Panc1 (cell line): ENCODE data around the gene ELSPBP1.

Experiments
- CTCF ChIP-seq: fragments of 450-650 bp; IDR thresholded peaks from 2 replicates; pipeline ENCODE4 v1.5.1; 2017; ENCODE audit warnings: mild to moderate bottlenecking
- POLR2AphosphoS5 ChIP-seq: IDR thresholded peaks from 2 replicates; pipeline ENCODE4 v1.6.1; 2012; ENCODE audit warnings: mild to moderate bottlenecking, low read depth, low read length, moderate library complexity
- REST ChIP-seq, 2 experiments: IDR thresholded peaks; 2 replicates each; pipeline ENCODE4 v1.6.1; 2011 to 2012; ENCODE audit warnings: low read depth in 2 of 2, control low read depth in 1 of 2, low read length in 1 of 2, mild to moderate bottlenecking in 1 of 2, moderate library complexity in 1 of 2; ENCODE audit not compliant: insufficient read depth in 1 of 2
- SIN3A ChIP-seq: IDR thresholded peaks from 2 replicates; pipeline ENCODE4 v1.6.1; 2012; ENCODE audit warnings: low read depth, mild to moderate bottlenecking, low read length, moderate library complexity, borderline replicate concordance; ENCODE audit not compliant: insufficient read depth

DNA sequence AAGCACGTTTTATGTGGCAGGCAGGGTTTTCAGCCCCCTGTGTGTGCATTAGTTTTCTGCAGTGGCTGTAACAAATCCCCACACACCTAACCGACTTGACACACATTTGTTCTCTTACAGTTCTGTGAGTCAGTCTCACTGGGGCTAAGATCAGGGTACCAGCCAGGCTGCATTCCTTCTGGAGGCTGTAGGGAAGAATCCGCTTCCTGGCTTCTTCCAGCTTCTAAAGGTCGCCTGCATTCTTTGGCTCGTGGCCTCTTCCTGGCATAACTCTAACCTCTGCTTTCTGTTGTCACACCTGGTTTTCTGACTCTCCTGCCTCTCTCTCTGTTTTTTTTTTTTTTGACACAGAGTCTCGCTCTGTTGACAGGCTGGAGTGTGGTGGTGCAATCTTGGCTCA lies 6.4 kb downstream of the ELSPBP1 start:
- TF ChIP-seq CTCF (no peak), SIN3A (no peak), POLR2AphosphoS5 (no peak), REST (IDR thresholded peaks at IDR 0.05; ENCODE audit: insufficient read depth in 1 of 2, low read depth in 2 of 2, low read length in 1 of 2) (no peak)
